ENCODE measurements around the gene RBM19.

The RBM19 gene

DNA sequence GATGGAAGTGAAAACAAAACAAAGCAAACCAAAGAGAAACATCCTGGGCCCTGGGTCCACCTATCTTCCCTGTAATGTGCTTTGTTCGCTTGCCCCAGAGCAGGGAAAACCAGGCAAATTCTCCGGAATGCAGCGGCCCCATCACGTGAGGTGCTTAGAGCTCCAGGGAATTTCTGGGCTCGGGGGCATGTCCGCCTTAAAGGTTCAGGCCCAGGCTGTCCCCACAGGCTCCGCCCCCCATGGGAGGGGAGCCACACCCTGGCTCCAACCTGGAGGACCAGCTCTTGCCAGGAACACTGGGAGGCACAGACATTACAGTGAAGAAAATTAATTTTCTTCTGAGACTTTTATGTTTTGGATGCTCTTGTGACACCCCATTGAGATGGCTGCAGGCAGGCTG is 69.9 kb downstream of the RBM19 start:
- Histone ChIP-seq H3K4me1 (ENCODE audit: insufficient read depth, low read length, severe bottlenecking) (no peaks in the 10 kb centered on the region), H3F3A (ENCODE audit: insufficient read depth, low read length) (no peaks in the 10 kb centered on the region), H3K9me2 (ENCODE audit: low read depth, low read length) (no peaks in the 10 kb centered on the region), H3K4me3 (ENCODE audit: low read depth, low read length, poor library complexity, severe bottlenecking) (no peak overlapping the region), H4K20me1 (ENCODE audit: insufficient read depth, low read length) (no peaks in the 10 kb centered on the region), H2AFZ (ENCODE audit: low read length) (no peak overlapping the region), H3K4me2 (ENCODE audit: low read length) (no peak overlapping the region), H3K27ac (ENCODE audit: low read depth, low read length, poor library complexity, severe bottlenecking) (no peak overlapping the region), H3K79me2 (ENCODE audit: insufficient read depth, low read length) (no peaks in the 10 kb centered on the region), H3K27me3 (ENCODE audit: insufficient read depth, low read length) (no peaks in the 10 kb centered on the region), H3K9me3 (ENCODE audit: low read length) (no peaks in the 10 kb centered on the region), H3K36me3 (ENCODE audit: insufficient read depth, low read length) (no peaks in the 10 kb centered on the region), H3K9ac (ENCODE audit: low read length) (no peak overlapping the region)
- TF ChIP-seq, protein P1, sequence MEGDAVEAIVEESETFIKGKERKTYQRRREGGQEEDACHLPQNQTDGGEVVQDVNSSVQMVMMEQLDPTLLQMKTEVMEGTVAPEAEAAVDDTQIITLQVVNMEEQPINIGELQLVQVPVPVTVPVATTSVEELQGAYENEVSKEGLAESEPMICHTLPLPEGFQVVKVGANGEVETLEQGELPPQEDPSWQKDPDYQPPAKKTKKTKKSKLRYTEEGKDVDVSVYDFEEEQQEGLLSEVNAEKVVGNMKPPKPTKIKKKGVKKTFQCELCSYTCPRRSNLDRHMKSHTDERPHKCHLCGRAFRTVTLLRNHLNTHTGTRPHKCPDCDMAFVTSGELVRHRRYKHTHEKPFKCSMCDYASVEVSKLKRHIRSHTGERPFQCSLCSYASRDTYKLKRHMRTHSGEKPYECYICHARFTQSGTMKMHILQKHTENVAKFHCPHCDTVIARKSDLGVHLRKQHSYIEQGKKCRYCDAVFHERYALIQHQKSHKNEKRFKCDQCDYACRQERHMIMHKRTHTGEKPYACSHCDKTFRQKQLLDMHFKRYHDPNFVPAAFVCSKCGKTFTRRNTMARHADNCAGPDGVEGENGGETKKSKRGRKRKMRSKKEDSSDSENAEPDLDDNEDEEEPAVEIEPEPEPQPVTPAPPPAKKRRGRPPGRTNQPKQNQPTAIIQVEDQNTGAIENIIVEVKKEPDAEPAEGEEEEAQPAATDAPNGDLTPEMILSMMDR (IDR thresholded peaks at IDR 0.05; ENCODE audit: low read length): no peak
- TF ChIP-seq EZH2 (IDR thresholded peaks at IDR 0.05; ENCODE audit: borderline replicate concordance, low read length): no peak

DNA sequence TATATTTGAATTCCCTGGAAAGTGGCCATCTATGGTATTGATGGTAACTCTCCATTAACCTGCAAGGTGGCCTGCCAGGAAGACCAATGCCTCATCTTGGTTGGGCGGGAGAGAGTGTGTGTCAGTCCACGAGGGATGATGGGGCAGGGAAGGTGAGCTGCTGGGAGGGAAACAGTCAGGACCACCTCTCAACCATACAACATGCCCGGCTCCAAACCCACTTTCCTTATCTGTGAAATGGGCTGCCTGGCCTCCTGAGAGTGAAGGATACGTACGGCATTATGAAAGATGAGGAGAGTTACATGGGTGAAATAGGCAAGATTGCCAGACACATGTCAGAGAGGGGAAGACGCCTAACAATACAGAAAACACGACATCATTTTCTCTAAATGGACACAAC is 70.9 kb downstream of the RBM19 start:
- TF ChIP-seq, protein P1 (IDR thresholded peaks at IDR 0.05; ENCODE audit: low read length): no peak
- TF ChIP-seq EZH2 (IDR thresholded peaks at IDR 0.05; ENCODE audit: borderline replicate concordance, low read length): no peak
- no peak overlapping the region for H3K4me3 ChIP-seq (ENCODE audit: low read depth, low read length, poor library complexity, severe bottlenecking)
- H3K27me3 ChIP-seq (ENCODE audit: insufficient read depth, low read length): no peaks in the 10 kb centered on the region
- no peaks in the 10 kb centered on the region for H4K20me1 ChIP-seq (ENCODE audit: insufficient read depth, low read length)
- no peaks in the 10 kb centered on the region for H3K9me3 ChIP-seq (ENCODE audit: low read length)
- H3K79me2 ChIP-seq (ENCODE audit: insufficient read depth, low read length): no peaks in the 10 kb centered on the region
- H3K27ac ChIP-seq (ENCODE audit: low read depth, low read length, poor library complexity, severe bottlenecking): no peak overlapping the region
- H3K9ac ChIP-seq (ENCODE audit: low read length): no peak overlapping the region
- H2AFZ ChIP-seq (ENCODE audit: low read length): no peak overlapping the region
- H3K9me2 ChIP-seq (ENCODE audit: low read depth, low read length): no peaks in the 10 kb centered on the region
- no peaks in the 10 kb centered on the region for H3K4me1 ChIP-seq (ENCODE audit: insufficient read depth, low read length, severe bottlenecking)
- H3F3A ChIP-seq (ENCODE audit: insufficient read depth, low read length): no peaks in the 10 kb centered on the region
- no peaks in the 10 kb centered on the region for H3K36me3 ChIP-seq (ENCODE audit: insufficient read depth, low read length)
- no peak overlapping the region for H3K4me2 ChIP-seq (ENCODE audit: low read length)

DNA sequence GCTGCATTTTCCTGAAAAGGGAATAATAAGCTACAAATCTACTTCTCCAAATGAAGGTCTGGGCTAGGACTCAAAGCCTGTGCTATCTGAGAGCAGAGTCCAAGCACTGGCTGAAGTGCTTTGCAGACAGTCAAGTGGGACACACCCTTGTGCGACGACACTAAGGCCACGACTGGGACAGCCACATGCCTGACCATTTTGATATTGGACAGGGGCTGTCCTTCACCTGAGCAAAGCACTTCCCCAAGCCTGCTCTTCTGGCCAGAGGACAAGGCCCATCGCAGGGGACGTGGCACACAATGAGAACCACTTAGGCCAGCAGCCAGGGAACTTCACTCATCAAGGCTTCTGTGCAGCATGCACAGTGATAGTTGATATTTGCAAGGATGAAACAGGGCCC is 71.4 kb downstream of the RBM19 start:
- H3K9me3 ChIP-seq (ENCODE audit: low read length): no peaks in the 10 kb centered on the region
- TF ChIP-seq, protein P1 (IDR thresholded peaks at IDR 0.05; ENCODE audit: low read length): no peak
- no peak for TF ChIP-seq EZH2 (IDR thresholded peaks at IDR 0.05; ENCODE audit: borderline replicate concordance, low read length)
- no peak overlapping the region for H3K9ac ChIP-seq (ENCODE audit: low read length)
- H3K79me2 ChIP-seq (ENCODE audit: insufficient read depth, low read length): no peaks in the 10 kb centered on the region
- H4K20me1 ChIP-seq (ENCODE audit: insufficient read depth, low read length): no peaks in the 10 kb centered on the region
- H3K4me2 ChIP-seq (ENCODE audit: low read length): no peak overlapping the region
- no peak overlapping the region for H2AFZ ChIP-seq (ENCODE audit: low read length)
- no peak overlapping the region for H3K27ac ChIP-seq (ENCODE audit: low read depth, low read length, poor library complexity, severe bottlenecking)
- H3K4me1 ChIP-seq (ENCODE audit: insufficient read depth, low read length, severe bottlenecking): no peaks in the 10 kb centered on the region
- H3K27me3 ChIP-seq (ENCODE audit: insufficient read depth, low read length): no peaks in the 10 kb centered on the region
- H3F3A ChIP-seq (ENCODE audit: insufficient read depth, low read length): no peaks in the 10 kb centered on the region
- H3K36me3 ChIP-seq (ENCODE audit: insufficient read depth, low read length): no peaks in the 10 kb centered on the region
- no peaks in the 10 kb centered on the region for H3K9me2 ChIP-seq (ENCODE audit: low read depth, low read length)
- H3K4me3 ChIP-seq (ENCODE audit: low read depth, low read length, poor library complexity, severe bottlenecking): no peak overlapping the region
